KOPT-K1 (cell line): ENCODE measurements around the gene DOHH.

Experiments used
- H3K27ac ChIP-seq: fragments of 200-600 bp; sonication (generic); 2 replicates; pipeline ENCODE4 v1.5.1; 2016; ENCODE audit warnings: antibody characterized with exemption, mild to moderate bottlenecking, low read depth, low read length; ENCODE audit not compliant: poor library complexity, severe bottlenecking
- H3K36me3 ChIP-seq: fragments of 200-600 bp; sonication (generic); 2 replicates; pipeline ENCODE4 v1.5.1; 2017; ENCODE audit warnings: antibody characterized with exemption, mild to moderate bottlenecking, low read length, moderate library complexity; ENCODE audit not compliant: insufficient read depth
- H3K9me3 ChIP-seq: fragments of 200-600 bp; sonication (generic); 2 replicates; pipeline ENCODE4 v1.5.1; 2017; ENCODE audit warnings: antibody characterized with exemption, low read length, mild to moderate bottlenecking; ENCODE audit not compliant: insufficient read depth, poor library complexity, severe bottlenecking

The DOHH gene

GRCh38 chr19:3528080-3528479 is 27.6 kb upstream of the DOHH start:
- Histone ChIP-seq H3K27ac (no peak overlapping the region), H3K9me3 (no peaks in the 10 kb centered on the region), H3K36me3 (peaks cover 85% of the 10 kb centered on the region)

- H3K36me3 ChIP-seq: peaks cover 85% of the 10 kb centered on the region
- H3K27ac ChIP-seq: no peak overlapping the region
- H3K9me3 ChIP-seq: no peaks in the 10 kb centered on the region
Measured at GRCh38 chr19:3527238-3527910, 26.9 kb upstream of the DOHH start.

DNA sequence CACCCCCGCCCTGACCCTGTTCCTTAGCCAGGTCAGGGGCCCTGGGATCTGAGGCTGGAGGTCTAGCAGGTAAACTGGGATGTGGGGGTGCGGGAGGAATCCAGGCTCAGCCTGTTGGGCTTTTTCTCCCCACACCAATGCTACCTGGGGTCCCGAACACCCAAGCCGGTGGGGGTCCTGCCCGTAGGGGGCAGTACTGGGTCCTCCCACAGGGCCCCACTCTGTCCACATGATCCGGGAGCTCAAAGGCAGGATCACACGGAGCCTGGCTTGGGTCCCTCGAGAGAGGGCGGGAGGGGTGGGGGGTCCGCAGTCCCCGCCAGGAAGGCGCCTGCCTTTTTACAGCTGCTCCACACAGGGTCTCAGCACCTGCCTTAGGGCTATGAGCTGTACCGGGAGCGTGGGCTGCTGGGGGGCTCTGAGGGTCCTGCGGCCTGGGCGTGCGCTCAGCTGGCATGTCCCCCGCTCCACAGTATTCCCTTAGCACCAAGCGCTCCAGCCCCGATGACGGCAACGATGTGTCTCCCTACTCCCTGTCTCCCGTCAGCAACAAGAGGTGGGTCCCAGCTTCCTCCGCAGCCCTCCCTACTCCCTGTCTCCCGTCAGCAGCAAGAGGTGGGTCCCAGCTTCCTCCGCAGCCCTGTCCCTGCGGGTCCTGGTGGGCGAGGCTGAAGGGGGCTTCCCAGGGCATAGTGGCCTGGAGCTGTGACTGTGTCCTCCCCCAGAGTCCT is 26.2 kb upstream of the DOHH start:
- H3K36me3 ChIP-seq: peaks cover 85% of the 10 kb centered on the region

GRCh38 chr19:3524904-3525451 is 24.5 kb upstream of the DOHH start:
- Histone ChIP-seq H3K36me3 (peaks cover 85% of the 10 kb centered on the region), H3K9me3 (no peaks in the 10 kb centered on the region)

More for the DNA sequence above, 26.2 kb upstream of the DOHH start:
- Histone ChIP-seq H3K27ac (no peak overlapping the region), H3K9me3 (no peaks in the 10 kb centered on the region)

GRCh38 chr19:3524078-3524842 is 23.8 kb upstream of the DOHH start:
- H3K9me3 ChIP-seq: no peaks in the 10 kb centered on the region
- H3K36me3 ChIP-seq: peaks cover 91% of the 10 kb centered on the region
- H3K27ac ChIP-seq: no peak overlapping the region

More at GRCh38 chr19:3524904-3525451, 24.5 kb upstream of the DOHH start:
- H3K27ac ChIP-seq: no peak overlapping the region

DNA sequence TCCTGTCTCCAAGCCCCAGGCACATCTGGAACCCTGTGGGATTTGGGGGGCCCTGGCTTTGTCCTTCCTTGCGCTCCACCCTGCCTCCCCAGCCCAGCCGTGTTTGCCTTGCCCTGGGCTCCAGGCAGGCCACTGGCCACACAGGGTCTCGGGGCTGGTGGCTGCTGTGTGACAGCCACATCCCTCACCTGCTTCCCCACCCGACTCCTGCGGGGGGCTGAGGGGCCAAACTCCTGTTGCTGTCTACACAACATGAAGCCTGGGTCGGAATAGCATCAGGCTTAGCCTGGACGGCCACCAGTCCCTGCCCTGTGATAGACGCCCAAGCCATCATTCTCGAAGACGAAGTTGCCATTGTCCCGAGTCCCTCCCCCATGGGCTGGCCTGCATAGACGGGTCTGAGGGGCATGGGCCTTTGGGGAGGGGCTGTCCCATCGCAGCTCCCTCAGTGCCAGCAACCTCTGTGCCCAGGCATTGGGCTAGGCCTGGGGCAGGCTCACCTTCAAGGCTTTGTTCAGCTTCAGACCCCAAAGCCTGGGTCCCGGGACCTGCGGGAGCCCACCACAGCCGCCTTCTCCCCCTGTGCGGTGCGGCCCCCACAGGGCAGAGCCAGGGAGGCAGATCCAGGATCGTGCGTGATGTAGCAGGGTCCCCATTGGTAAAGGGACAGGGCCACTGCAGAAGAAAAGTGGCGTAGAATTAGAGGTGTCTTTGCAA is 23.0 kb upstream of the DOHH start:
- peaks cover 96% of the 10 kb centered on the region for H3K36me3 ChIP-seq
- no peaks in the 10 kb centered on the region for H3K9me3 ChIP-seq
- no peak overlapping the region for H3K27ac ChIP-seq

GRCh38 chr19:3522421-3523360 is 22.2 kb upstream of the DOHH start:
- H3K36me3 ChIP-seq: peaks cover 96% of the 10 kb centered on the region
- no peaks in the 10 kb centered on the region for H3K9me3 ChIP-seq
- no peak overlapping the region for H3K27ac ChIP-seq

GRCh38 chr19:3521104-3521445 is 20.6 kb upstream of the DOHH start:
- no peaks in the 10 kb centered on the region for H3K9me3 ChIP-seq
- no peak overlapping the region for H3K27ac ChIP-seq
- peaks cover 87% of the 10 kb centered on the region for H3K36me3 ChIP-seq

DNA sequence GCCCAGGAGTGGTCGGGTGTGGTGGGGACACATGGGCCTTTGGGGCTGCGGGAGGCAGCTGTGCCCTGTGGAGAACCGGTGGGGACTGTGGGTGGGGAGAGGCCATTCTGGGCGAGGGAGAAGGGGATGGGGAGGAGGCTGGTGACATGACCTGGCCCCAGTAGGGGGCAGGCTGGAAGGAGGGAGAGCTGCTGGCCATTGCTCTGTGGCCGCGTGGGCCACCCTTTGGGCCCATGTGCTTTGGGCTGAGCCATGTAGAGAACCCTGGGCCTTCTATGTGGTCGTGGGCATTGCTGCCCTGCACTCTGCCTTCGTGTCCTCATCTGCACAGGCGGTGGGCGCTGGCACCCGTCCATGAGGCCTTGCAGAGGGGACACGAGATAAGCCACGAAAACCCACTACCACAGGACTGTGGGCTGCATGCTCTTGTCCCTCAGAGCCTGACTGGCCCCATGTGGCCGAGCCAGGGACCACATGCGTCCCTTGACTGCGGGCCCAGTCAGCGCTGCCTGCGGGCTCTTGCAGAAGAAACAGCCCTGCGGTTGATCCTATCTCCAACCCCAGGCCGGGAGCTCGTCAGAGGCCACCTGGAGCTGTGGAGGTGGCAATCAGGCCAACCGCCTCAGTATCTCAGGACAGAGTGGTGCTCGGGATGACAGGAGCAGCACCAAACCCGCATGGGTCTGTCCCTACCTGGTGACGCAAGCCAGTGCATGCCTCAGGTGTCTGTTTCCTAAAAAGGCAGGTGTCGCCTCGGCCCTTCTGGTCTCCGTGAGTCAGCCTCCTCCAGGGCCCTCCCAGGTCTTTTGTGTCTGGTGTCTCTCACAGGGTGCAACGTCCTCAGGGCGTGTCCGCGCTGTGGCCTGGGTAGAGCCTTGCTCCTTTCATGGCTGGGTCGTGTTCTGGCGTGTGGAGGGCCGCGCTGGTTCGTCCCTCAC is 20.0 kb upstream of the DOHH start:
- peaks cover 87% of the 10 kb centered on the region for H3K36me3 ChIP-seq
- H3K9me3 ChIP-seq: no peaks in the 10 kb centered on the region
- H3K27ac ChIP-seq: no peak overlapping the region

DNA sequence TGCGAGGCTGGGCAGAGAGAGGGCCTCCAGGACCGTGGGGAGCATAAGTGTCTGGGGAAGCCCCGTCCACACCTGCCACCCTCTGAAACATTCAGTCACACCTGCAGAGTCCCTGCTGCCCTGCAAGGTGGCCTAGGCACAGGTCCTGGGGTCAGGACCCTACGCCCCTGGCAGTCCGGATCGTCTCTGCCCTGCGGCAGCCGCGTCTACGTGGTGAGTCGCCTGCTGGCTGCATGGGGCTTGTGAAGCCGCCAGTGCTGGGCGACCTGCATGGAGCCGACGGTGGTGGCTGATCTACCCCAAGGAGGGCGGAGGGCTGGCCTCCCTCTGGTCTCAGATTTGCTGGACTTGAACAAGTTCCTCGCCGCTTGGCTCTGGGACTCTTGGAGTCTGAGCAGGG is 18.7 kb upstream of the DOHH start:
- no peak overlapping the region for H3K27ac ChIP-seq
- H3K9me3 ChIP-seq: no peaks in the 10 kb centered on the region
- H3K36me3 ChIP-seq: peaks cover 79% of the 10 kb centered on the region

- Histone ChIP-seq H3K27ac (no peak overlapping the region), H3K9me3 (no peaks in the 10 kb centered on the region), H3K36me3 (peaks cover 79% of the 10 kb centered on the region)
Measured at GRCh38 chr19:3518659-3519058, 18.2 kb upstream of the DOHH start.

DNA sequence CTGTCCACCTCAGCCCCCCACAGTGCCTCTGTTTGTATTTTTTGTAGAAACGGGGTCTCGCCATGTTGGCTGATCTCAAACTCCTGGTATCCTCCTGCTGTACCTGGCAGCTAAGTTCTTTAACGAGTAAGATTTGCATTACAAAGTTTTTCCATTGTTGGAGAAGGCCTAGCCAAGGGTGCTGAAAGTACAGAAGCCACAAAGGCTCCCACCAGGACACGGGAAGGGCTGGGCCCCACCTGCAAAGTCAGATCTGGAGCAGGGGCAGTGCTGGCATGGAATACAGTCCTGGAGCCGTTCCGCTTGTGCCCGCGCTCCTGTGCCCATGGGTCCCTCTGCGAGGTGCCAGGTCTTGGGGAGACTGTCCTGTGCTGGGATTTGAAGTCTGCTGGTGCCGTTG is 17.8 kb upstream of the DOHH start:
- Histone ChIP-seq H3K36me3 (peaks cover 79% of the 10 kb centered on the region), H3K27ac (no peak overlapping the region)

GRCh38 chr19:3517638-3518037 is 17.2 kb upstream of the DOHH start:
- Histone ChIP-seq H3K27ac (no peak overlapping the region), H3K9me3 (no peaks in the 10 kb centered on the region)

More for the DNA sequence above, 17.8 kb upstream of the DOHH start:
- H3K9me3 ChIP-seq: no peaks in the 10 kb centered on the region

More at GRCh38 chr19:3517638-3518037, 17.2 kb upstream of the DOHH start:
- peaks cover 79% of the 10 kb centered on the region for H3K36me3 ChIP-seq
